K562 (cell line): ENCODE measurements around the gene JUNB. TPM values are rescaled to one million over a fixed set of nuclear protein-coding genes. Genes with fewer than 3 reads are reported as not detected.

Experiments used
- ARID1B ChIP-seq: fragments of 450-650 bp; IDR thresholded peaks from 2 replicates; pipeline ENCODE4 v1.6.1; 2016; ENCODE audit warnings: antibody characterized with exemption, mild to moderate bottlenecking, inconsistent platforms
- CXXC5 ChIP-seq: fragments of 250-450 bp; sonication (Bioruptor Pico); IDR thresholded peaks from 2 replicates; pipeline ENCODE4 v1.8.0; 2022; ENCODE audit warnings: inconsistent platforms, mild to moderate bottlenecking, moderate library complexity
- ETS1 ChIP-seq: conservative IDR thresholded peaks from 2 replicates; pipeline ENCODE4 v1.6.1; 2011; ENCODE audit warnings: low read depth, mild to moderate bottlenecking, low read length; ENCODE audit not compliant: control insufficient read depth
- GATA2 ChIP-seq: sonication (generic); formaldehyde crosslinking; IDR thresholded peaks from 2 replicates; pipeline ENCODE4 v1.4.0; 2020; ENCODE audit warnings: mild to moderate bottlenecking, missing genetic modification reagents
- NELFE ChIP-seq: IDR thresholded peaks from 2 replicates; pipeline ENCODE4 v1.6.1; 2011; ENCODE audit warnings: mild to moderate bottlenecking; ENCODE audit not compliant: insufficient read depth, insufficient read length
- PHB ChIP-seq: fragments of 250-450 bp; sonication (Bioruptor Pico); IDR thresholded peaks from 2 replicates; pipeline ENCODE4 v1.5.0; 2021
- POLR2G ChIP-seq: fragments of 200-400 bp; formaldehyde crosslinking; IDR thresholded peaks from 2 replicates; pipeline ENCODE4 v1.6.1; 2017; ENCODE audit warnings: low read depth, mild to moderate bottlenecking, antibody characterized with exemption, low read length, moderate library complexity
- PRDM10 ChIP-seq: fragments of 450-650 bp; IDR thresholded peaks from 2 replicates; pipeline ENCODE4 v1.6.1; 2018; ENCODE audit not compliant: partially characterized antibody
- SRF ChIP-seq, 2 experiments: fragments of 250-450, 450-650 bp in 1 of 2; sonication (Bioruptor Pico) in 1 of 2; sonication (generic) in 1 of 2; formaldehyde crosslinking; IDR thresholded peaks; 2 replicates each; pipeline versions ENCODE4 v1.5.0 to v1.5.1; 2020 to 2022; ENCODE audit warnings: mild to moderate bottlenecking in 1 of 2, missing genetic modification reagents in 1 of 2
- SRSF1 ChIP-seq: fragments of 200-400 bp; formaldehyde crosslinking; IDR thresholded peaks from 2 replicates; pipeline ENCODE4 v1.6.1; 2017; ENCODE audit warnings: mild to moderate bottlenecking, low read depth, low read length, moderate library complexity
- TCF3 ChIP-seq: sonication (generic); formaldehyde crosslinking; IDR thresholded peaks from 2 replicates; pipeline ENCODE4 v1.4.0; 2020; ENCODE audit warnings: mild to moderate bottlenecking, missing genetic modification reagents
- TEAD1 ChIP-seq, 2 experiments: fragments of 450-650 bp in 1 of 2; sonication (generic) in 1 of 2; formaldehyde crosslinking; IDR thresholded peaks; 2 replicates each; pipeline versions ENCODE4 v1.4.0 to v1.8.0; 2020 to 2022; ENCODE audit warnings: mild to moderate bottlenecking in 2 of 2, missing genetic modification reagents in 1 of 2
- ZBTB12 ChIP-seq: fragments of 250-450 bp; sonication (Bioruptor Pico); IDR thresholded peaks from 2 replicates; pipeline ENCODE4 v1.4.0; 2020
- ZBTB5 ChIP-seq: fragments of 450-650 bp; IDR thresholded peaks from 2 replicates; pipeline ENCODE4 v1.6.1; 2017; ENCODE audit warnings: antibody characterized with exemption
- ZFP1 ChIP-seq: fragments of 450-650 bp; formaldehyde crosslinking; IDR thresholded peaks from 2 replicates; pipeline ENCODE4 v1.4.0; 2020; ENCODE audit warnings: mild to moderate bottlenecking, mixed read lengths
- ZNF316 ChIP-seq: fragments of 450-650 bp; IDR thresholded peaks from 2 replicates; pipeline ENCODE4 v1.6.1; 2016
- ZNF449 ChIP-seq: fragments of 250-450 bp; sonication (Bioruptor Pico); IDR thresholded peaks from 2 replicates; pipeline ENCODE4 v1.8.0; 2022; ENCODE audit warnings: moderate library complexity, mild to moderate bottlenecking, inconsistent platforms
- polyA plus RNA-seq, 8 experiments: library from polyadenylated mRNA; depleted of rRNA in 4 of 8; stranded (reverse) in 5 of 8; unstranded in 3 of 8; fragments of >200 nt; fragmentation: Nextera tagmentation in 2 of 8; fragmentation: Illumina TruSeq in 1 of 8; extraction: Ambion mirVana in 2 of 8; extraction: Trizol in 1 of 8; gene quantifications; 2 replicates each; pipeline versions ENCODE4 v1.2.1 to v1.2.3, GENCODE V29; 2011 to 2014; ENCODE audit warnings: inconsistent platforms in 1 of 8, missing spikeins in 1 of 8
- total RNA-seq, 7 experiments: library from RNA; depleted of rRNA in 6 of 7; stranded (reverse); fragments of >200 nt in 6 of 7; fragmentation: Illumina TruSeq in 2 of 7; extraction: Trizol in 2 of 7; gene quantifications; 2 replicates each; pipeline versions ENCODE4 v1.2.1 to v1.2.3, GENCODE V29; 2011 to 2021; ENCODE audit warnings: low replicate concordance in 1 of 7

JUNB gene
- total and polyA plus RNA-seq, 9 of the 15 experiments (the other 6 are each of a cell fraction or from before 2014, with no cell fraction given): 0.23 to 88.1 (median 13.1) TPM

GRCh38 chr19:12778017-12778904 lies 13.0 kb upstream of the JUNB start (continued):
- TF ChIP-seq TEAD1 (CRISPR knock-in tag; IDR thresholded peaks at IDR 0.05) (0 out of 4 replicates have a peak, but pooled peaks of 1 of the 2 experiments have one; percentile 29), TCF3 (CRISPR knock-in tag) (no peak), GATA2 (CRISPR knock-in tag) (no peak), NELFE (no peak), ZBTB5 (no peak), ETS1 (peak; percentile 52; the same call in 1 of the 2 replicates), POLR2G (peak; percentile 64; the same call in 1 of the 2 replicates), ZFP1 (CRISPR knock-in tag) (no peak), ZNF449 (no peak), SRF (CRISPR knock-in tag; IDR thresholded peaks at IDR 0.05) (no peak), ZNF316 (no peak), SRSF1 (no peak), ARID1B (no peak), ZBTB12 (CRISPR knock-in tag) (no peak), CXXC5 (no peak), PHB (CRISPR knock-in tag) (no peak), PRDM10 (peak; percentile 85)
